Fibroblast of villous mesenchyme (primary cell): ENCODE results near the gene DCAF8L2. TPM values are rescaled to one million over a fixed set of nuclear protein-coding genes. Genes with fewer than 3 reads are reported as not detected.

ENCODE experiments used
- DNase-seq: peaks from one replicate; pipeline ENCODE4 v3.0.0-alpha.2; 2010; ENCODE audit warnings: low read depth
- H3K4me3 ChIP-seq: 2 replicates; pipeline ENCODE4 v1.5.1; 2011; ENCODE audit warnings: low read depth, mild to moderate bottlenecking, low read length
- CTCF ChIP-seq: IDR thresholded peaks from 2 replicates; pipeline ENCODE4 v1.5.1; 2012; ENCODE audit warnings: low read depth, mild to moderate bottlenecking, low read length; ENCODE audit not compliant: insufficient read depth
- total RNA-seq: library from RNA; depleted of rRNA; stranded (reverse); fragments of >200 nt; gene quantifications from 2 replicates; pipeline ENCODE4 v1.2.3, GENCODE V29; 2012

The DCAF8L2 gene
- total RNA-seq, 1 donor: not detected

GRCh38 chrX:27797575-27797974 lies 207.4 kb downstream of the DCAF8L2 start:
- no peak overlapping the region for H3K4me3 ChIP-seq
- TF ChIP-seq CTCF: no peak
- no peak for DNase-seq

Other genes with a start within 250 kb of the DCAF8L2 start
- not detected in 2 replicates for gene PPP4R3C, start 127.0 kb upstream of the DCAF8L2 start, total RNA-seq
- not detected in 2 replicates for gene MAGEB10, start 217.6 kb downstream of the DCAF8L2 start, total RNA-seq